Mesenchymal stem cell (in vitro differentiated cells and primary cell): ENCODE measurements around the gene DPH2.

Experiments used
- DNase-seq: peaks from one replicate; pipeline ENCODE4 v3.0.0-alpha.2; 2013
- H2AFZ ChIP-seq: one replicate; pipeline ENCODE4 v1.6.1; 2013; ENCODE audit warnings: low read depth, mild to moderate bottlenecking, control low read depth, inconsistent platforms, low read length, moderate library complexity
- H2AK5ac ChIP-seq: 2 replicates; pipeline ENCODE4 v1.6.1; 2013; ENCODE audit warnings: low read length, moderate library complexity, mild to moderate bottlenecking, inconsistent platforms; ENCODE audit not compliant: severe bottlenecking
- H2BK120ac ChIP-seq: one replicate; pipeline ENCODE4 v1.6.1; 2013; ENCODE audit warnings: low read depth, mild to moderate bottlenecking, inconsistent platforms, low read length, moderate library complexity
- H2BK12ac ChIP-seq, 2 experiments: one replicate each; pipeline ENCODE4 v1.6.1; 2013; ENCODE audit warnings: inconsistent platforms in 2 of 2, low read length in 2 of 2, mild to moderate bottlenecking in 2 of 2, moderate library complexity in 2 of 2, control low read depth in 1 of 2
- H2BK15ac ChIP-seq: one replicate; pipeline ENCODE4 v1.6.1; 2013; ENCODE audit warnings: mild to moderate bottlenecking, low read depth, inconsistent platforms; ENCODE audit not compliant: poor library complexity, severe bottlenecking
- H2BK5ac ChIP-seq: 2 replicates; pipeline ENCODE4 v1.6.1; 2013; ENCODE audit warnings: low read depth, mild to moderate bottlenecking, low read length, control low read depth, inconsistent platforms; ENCODE audit not compliant: poor library complexity, severe bottlenecking
- H3K14ac ChIP-seq, 2 experiments: one replicate each; pipeline ENCODE4 v1.6.1; 2013; ENCODE audit warnings: inconsistent platforms in 2 of 2, low read length in 2 of 2, control low read depth in 1 of 2, mild to moderate bottlenecking in 1 of 2, moderate library complexity in 1 of 2
- H3K18ac ChIP-seq, 2 experiments: one replicate each; pipeline ENCODE4 v1.6.1; 2013; ENCODE audit warnings: inconsistent platforms in 2 of 2, low read length in 2 of 2, control low read depth in 1 of 2, low read depth in 1 of 2, mild to moderate bottlenecking in 1 of 2
- H3K23ac ChIP-seq, 2 experiments: one replicate each; pipeline ENCODE4 v1.6.1; 2013; ENCODE audit warnings: inconsistent platforms in 2 of 2, low read length in 2 of 2, mild to moderate bottlenecking in 2 of 2, moderate library complexity in 2 of 2, control low read depth in 1 of 2
- H3K27ac ChIP-seq: 2 replicates; pipeline ENCODE4 v1.5.1; 2013; ENCODE audit warnings: mild to moderate bottlenecking, moderate library complexity, low read length, control low read depth, inconsistent platforms; ENCODE audit not compliant: poor library complexity, severe bottlenecking
- H3K27me3 ChIP-seq, 2 experiments: 2 replicates each; pipeline versions ENCODE4 v1.6.1 to v1.7.0; 2013; ENCODE audit warnings: low read length in 2 of 2, mild to moderate bottlenecking in 2 of 2, moderate library complexity in 2 of 2, control low read depth in 1 of 2, inconsistent platforms in 1 of 2; ENCODE audit not compliant: control insufficient read depth in 1 of 2, insufficient read depth in 1 of 2
- H3K36me3 ChIP-seq, 2 experiments: 2 replicates each; pipeline versions ENCODE4 v1.6.1 to v1.7.0; 2013; ENCODE audit warnings: low read length in 2 of 2, control low read depth in 1 of 2, inconsistent platforms in 1 of 2, low read depth in 1 of 2, mild to moderate bottlenecking in 1 of 2; ENCODE audit not compliant: insufficient read depth in 2 of 2, control insufficient read depth in 1 of 2
- H3K4ac ChIP-seq, 2 experiments: one replicate each; pipeline ENCODE4 v1.6.1; 2013; ENCODE audit warnings: inconsistent platforms in 2 of 2, low read length in 2 of 2, mild to moderate bottlenecking in 2 of 2, moderate library complexity in 2 of 2, control low read depth in 1 of 2, low read depth in 1 of 2
- H3K4me1 ChIP-seq: 2 replicates; pipeline ENCODE4 v1.6.1; 2013; ENCODE audit warnings: low read depth, low read length, control low read depth; ENCODE audit not compliant: control insufficient read depth, insufficient read depth
- H3K4me2 ChIP-seq: 2 replicates; pipeline ENCODE4 v1.6.1; 2013; ENCODE audit warnings: low read length, mild to moderate bottlenecking, inconsistent platforms; ENCODE audit not compliant: poor library complexity, severe bottlenecking
- H3K4me3 ChIP-seq, 2 experiments: 2 replicates each; pipeline versions ENCODE4 v1.5.1 to v1.7.0; 2013; ENCODE audit warnings: low read length in 2 of 2, mild to moderate bottlenecking in 2 of 2, control low read depth in 1 of 2, low read depth in 1 of 2; ENCODE audit not compliant: insufficient read depth in 1 of 2
- H3K79me1 ChIP-seq: replicated peaks from 2 replicates; pipeline ENCODE4 v1.6.1; 2013; ENCODE audit warnings: mild to moderate bottlenecking, control low read depth, low read length, inconsistent platforms; ENCODE audit not compliant: poor library complexity, severe bottlenecking
- H3K9ac ChIP-seq: 2 replicates; pipeline ENCODE4 v1.7.0; 2013; ENCODE audit warnings: mild to moderate bottlenecking, low read length, moderate library complexity
- H3K9me3 ChIP-seq: 2 replicates; pipeline ENCODE4 v1.7.0; 2013; ENCODE audit warnings: mild to moderate bottlenecking, low read length; ENCODE audit not compliant: control insufficient read depth
- H4K8ac ChIP-seq: one replicate; pipeline ENCODE4 v1.6.1; 2013; ENCODE audit warnings: inconsistent platforms, mild to moderate bottlenecking, low read length, moderate library complexity
- H4K91ac ChIP-seq: one replicate; pipeline ENCODE4 v1.6.1; 2013; ENCODE audit warnings: mild to moderate bottlenecking, low read length, inconsistent platforms
- WGBS: methylation state at CpG from one replicate; pipeline ENCODE4 v1.1.7; 2013; ENCODE audit warnings: mixed read lengths; 5-methylcytosine and 5-hydroxymethylcytosine counted together

Gene DPH2

DNA sequence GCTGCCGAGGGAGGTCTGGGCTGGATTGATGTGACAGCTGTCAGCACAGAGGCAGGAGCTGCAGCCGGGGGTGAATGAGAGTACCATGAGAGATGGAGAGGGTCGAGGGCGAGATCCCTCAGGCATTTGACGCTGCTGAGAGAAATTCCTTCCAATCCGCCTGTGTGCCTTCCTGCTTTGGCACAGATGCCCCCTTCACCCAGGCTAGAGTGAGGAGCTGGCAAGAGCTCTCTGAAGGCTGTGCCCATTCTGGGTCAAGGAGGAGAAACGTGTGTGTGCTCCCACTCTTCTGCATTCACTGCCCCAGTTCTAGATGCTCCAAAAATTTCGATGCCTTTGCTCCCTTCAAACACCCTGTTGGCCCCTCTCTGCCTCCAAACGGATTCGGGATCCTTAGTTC lies 31.4 kb upstream of the DPH2 start:
- no peaks in the 10 kb centered on the region for H3K79me1 ChIP-seq
- no peak overlapping the region for H2BK12ac ChIP-seq
- no peak overlapping the region for H3K27ac ChIP-seq
- H3K27me3 ChIP-seq = peaks cover 13 to 56% of the 10 kb centered on the region in 2 experiments
- no peak overlapping the region for H3K14ac ChIP-seq
- peaks cover 37% of the 10 kb centered on the region for H3K4me1 ChIP-seq
- DNase-seq = no peak
- H3K23ac ChIP-seq = no peak overlapping the region
- no peak overlapping the region for H4K8ac ChIP-seq
- no peak overlapping the region for H2BK5ac ChIP-seq
- no peak overlapping the region for H3K4me3 ChIP-seq
- H2AFZ ChIP-seq = no peak overlapping the region
- H3K9ac ChIP-seq = no peak overlapping the region
- no peak overlapping the region for H3K4ac ChIP-seq
- no peak overlapping the region for H2BK120ac ChIP-seq
- no peak overlapping the region for H2AK5ac ChIP-seq
- H3K18ac ChIP-seq = no peak overlapping the region
- no peaks in the 10 kb centered on the region for H3K36me3 ChIP-seq
- H4K91ac ChIP-seq = no peak overlapping the region
- no peak overlapping the region for H3K4me2 ChIP-seq
- no peaks in the 10 kb centered on the region for H3K9me3 ChIP-seq
- H2BK15ac ChIP-seq = no peak overlapping the region
- 80% methylated on average over 10 of the region's 10 CpGs for WGBS

DNA sequence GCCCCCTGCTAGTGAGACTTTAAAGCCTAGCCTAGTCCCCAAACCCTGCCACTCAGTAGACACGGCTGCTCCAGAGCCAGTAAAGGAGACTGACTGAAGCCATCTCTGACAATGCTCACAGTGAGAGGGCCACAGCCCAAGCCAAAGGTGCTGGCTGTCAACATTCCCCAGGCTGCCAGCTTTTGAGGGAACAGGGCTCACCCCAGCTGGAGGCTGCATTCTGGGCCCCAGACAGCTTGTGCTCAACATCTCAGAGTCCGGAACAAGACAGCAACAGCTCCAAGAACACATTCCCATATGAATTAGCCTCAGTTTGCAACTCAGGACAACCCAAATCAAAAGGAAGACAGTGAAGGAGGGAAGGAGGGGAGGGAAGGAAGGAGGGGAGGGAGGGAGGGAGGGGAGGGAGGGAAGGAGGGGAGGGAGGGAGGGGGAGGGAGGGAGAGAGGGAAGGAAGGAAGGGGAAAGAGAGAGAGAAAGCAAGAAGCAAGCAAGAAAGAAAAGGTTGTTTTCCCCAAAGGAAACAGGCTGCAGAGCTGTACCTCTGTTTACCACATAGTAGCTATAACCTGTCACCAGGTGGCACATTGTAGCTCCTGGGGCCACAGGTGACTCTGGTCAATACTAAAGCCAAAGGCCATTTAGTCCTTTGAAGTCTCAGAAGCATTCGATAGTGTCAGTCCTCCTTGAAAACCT lies 30.8 kb upstream of the DPH2 start:
- Histone ChIP-seq H2BK120ac (no peak overlapping the region), H3K4me1 (peaks cover 31% of the 10 kb centered on the region), H3K18ac (no peak overlapping the region), H2AFZ (no peak overlapping the region), H3K9me3 (no peaks in the 10 kb centered on the region), H2BK15ac (no peak overlapping the region), H3K9ac (no peak overlapping the region), H3K4me3 (no peak overlapping the region), H4K8ac (no peak overlapping the region), H2BK12ac (no peak overlapping the region), H3K4ac (no peak overlapping the region), H4K91ac (no peak overlapping the region), H2BK5ac (no peak overlapping the region), H3K36me3 (no peaks in the 10 kb centered on the region), H2AK5ac (no peak overlapping the region), H3K27me3 (peaks cover 13 to 49% of the 10 kb centered on the region in 2 experiments), H3K23ac (no peak overlapping the region), H3K79me1 (no peaks in the 10 kb centered on the region), H3K27ac (no peak overlapping the region), H3K14ac (no peak overlapping the region), H3K4me2 (no peak overlapping the region)
- DNase-seq = no peak
- WGBS = 77% methylated on average over 2 of the region's 3 CpGs

DNA sequence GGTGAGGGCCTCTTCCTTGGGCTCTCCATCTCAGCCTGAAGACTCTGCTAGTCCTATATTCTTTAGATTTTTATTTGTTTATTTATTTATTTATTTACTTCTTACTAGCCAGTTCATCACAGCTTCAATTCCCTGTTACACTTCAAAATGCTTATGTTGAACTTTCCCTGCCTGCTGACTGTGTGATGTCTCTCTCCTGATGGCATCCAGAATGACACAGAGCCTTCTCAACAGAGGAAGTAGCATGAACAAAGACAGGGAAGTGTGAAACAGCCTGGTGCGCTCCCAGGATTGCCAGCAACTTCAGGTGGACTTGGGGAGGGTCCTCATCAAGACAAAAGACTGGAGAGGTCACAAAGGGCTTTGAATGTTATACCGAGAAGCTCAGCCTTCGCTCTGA lies 27.4 kb upstream of the DPH2 start:
- no peak overlapping the region for H3K4me3 ChIP-seq
- H2BK15ac ChIP-seq = no peak overlapping the region
- peaks cover 13 to 25% of the 10 kb centered on the region in 2 experiments for H3K27me3 ChIP-seq
- H4K91ac ChIP-seq = no peak overlapping the region
- no peak for DNase-seq
- H2AK5ac ChIP-seq = no peak overlapping the region
- H2BK120ac ChIP-seq = no peak overlapping the region
- H2BK5ac ChIP-seq = no peak overlapping the region
- H3K4me1 ChIP-seq = peaks cover 11% of the 10 kb centered on the region
- H2AFZ ChIP-seq = no peak overlapping the region
- H3K9ac ChIP-seq = no peak overlapping the region
- WGBS = 97% methylated on average over 3 of the region's 3 CpGs
- H3K18ac ChIP-seq = no peak overlapping the region
- H3K23ac ChIP-seq = no peak overlapping the region
- H3K27ac ChIP-seq = no peak overlapping the region
- H3K79me1 ChIP-seq = peaks cover 5% of the 10 kb centered on the region
- H3K9me3 ChIP-seq = no peaks in the 10 kb centered on the region
- no peak overlapping the region for H2BK12ac ChIP-seq
- H3K36me3 ChIP-seq = no peaks in the 10 kb centered on the region
- no peak overlapping the region for H3K14ac ChIP-seq
- no peak overlapping the region for H4K8ac ChIP-seq
- H3K4ac ChIP-seq = no peak overlapping the region
- no peak overlapping the region for H3K4me2 ChIP-seq

DNA sequence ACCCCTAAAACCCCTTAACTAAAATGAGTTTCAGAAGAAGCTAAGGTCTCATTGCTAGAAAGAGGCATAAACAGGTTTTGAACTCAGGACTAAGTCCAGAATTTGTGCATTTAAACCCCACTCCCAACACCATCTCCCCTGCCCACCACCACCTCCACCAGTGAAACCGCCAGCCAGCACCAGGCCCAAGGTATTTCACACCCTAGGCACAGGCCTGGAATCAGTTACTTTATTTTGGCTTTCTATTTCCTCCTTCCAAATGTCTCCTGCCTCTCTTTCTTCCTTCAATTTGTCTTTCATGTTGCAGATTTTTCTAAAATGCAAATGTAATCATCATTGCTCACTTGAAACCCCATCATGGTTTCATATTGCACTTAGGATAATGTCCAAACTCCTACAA lies 24.9 kb upstream of the DPH2 start:
- H2BK15ac ChIP-seq = no peak overlapping the region
- no peak overlapping the region for H2BK5ac ChIP-seq
- H3K27ac ChIP-seq = no peak overlapping the region
- H3K18ac ChIP-seq = no peak overlapping the region
- H4K8ac ChIP-seq = no peak overlapping the region
- no peak overlapping the region for H3K14ac ChIP-seq
- peaks cover 28% of the 10 kb centered on the region for H3K4me1 ChIP-seq
- H2BK120ac ChIP-seq = no peak overlapping the region
- no peak overlapping the region for H2AFZ ChIP-seq
- no peak overlapping the region for H4K91ac ChIP-seq
- H3K23ac ChIP-seq = no peak overlapping the region
- DNase-seq = no peak
- H3K79me1 ChIP-seq = peaks cover 28% of the 10 kb centered on the region
- no peaks in the 10 kb centered on the region for H3K9me3 ChIP-seq
- H3K36me3 ChIP-seq = peaks cover 7% of the 10 kb centered on the region in 2 experiments
- no peak overlapping the region for H2AK5ac ChIP-seq
- no peak overlapping the region for H3K4ac ChIP-seq
- H2BK12ac ChIP-seq = no peak overlapping the region
- 96% methylated on average over 1 of the region's 1 CpG for WGBS
- no peak overlapping the region for H3K4me2 ChIP-seq
- peaks cover 3% of the 10 kb centered on the region in 2 experiments for H3K27me3 ChIP-seq
- H3K9ac ChIP-seq = no peak overlapping the region
- no peak overlapping the region for H3K4me3 ChIP-seq
